Astrocyte (in vitro differentiated cells and primary cell): ENCODE measurements around the gene CACNA1C. TPM values are rescaled to one million over a fixed set of nuclear protein-coding genes. Genes with fewer than 3 reads are reported as not detected.

ENCODE experiments used
- DNase-seq: peaks from one replicate; pipeline ENCODE4 v3.0.0-alpha.2; 2010; ENCODE audit warnings: low read depth
- FAIRE-seq: peaks from 2 replicates; lab custom pipeline; 2011; peaks lifted over from hg19 to GRCh38; lab: Jason Lieb, UNC
- H2AFZ ChIP-seq: 2 replicates; pipeline ENCODE4 v1.6.0; 2012; ENCODE audit warnings: low read depth, low read length, inconsistent platforms
- H3K27ac ChIP-seq: 2 replicates; pipeline ENCODE4 v1.5.1; 2011; ENCODE audit warnings: low read depth, low read length, inconsistent platforms
- H3K27me3 ChIP-seq: 2 replicates; pipeline ENCODE4 v1.6.0; 2011; ENCODE audit warnings: low read length, inconsistent platforms; ENCODE audit not compliant: insufficient read depth
- H3K36me3 ChIP-seq: 2 replicates; pipeline ENCODE4 v1.5.1; 2011; ENCODE audit warnings: low read length, inconsistent platforms; ENCODE audit not compliant: insufficient read depth
- H3K4me1 ChIP-seq: 2 replicates; pipeline ENCODE4 v1.5.1; 2011; ENCODE audit warnings: low read length, inconsistent platforms; ENCODE audit not compliant: insufficient read depth
- H3K4me2 ChIP-seq: 2 replicates; pipeline ENCODE4 v1.6.0; 2012; ENCODE audit warnings: low read length, inconsistent platforms
- H3K4me3 ChIP-seq: 2 replicates; pipeline ENCODE4 v1.5.1; 2011; ENCODE audit warnings: low read depth, mild to moderate bottlenecking, low read length, inconsistent platforms; ENCODE audit not compliant: insufficient read depth
- H3K79me2 ChIP-seq: 2 replicates; pipeline ENCODE4 v1.6.0; 2012; ENCODE audit warnings: mild to moderate bottlenecking, low read length, inconsistent platforms; ENCODE audit not compliant: insufficient read depth
- H3K9ac ChIP-seq: 2 replicates; pipeline ENCODE4 v1.6.0; 2012; ENCODE audit warnings: mild to moderate bottlenecking, low read length, inconsistent platforms
- H3K9me3 ChIP-seq: 2 replicates; pipeline ENCODE4 v1.5.1; 2012; ENCODE audit warnings: low read depth, mild to moderate bottlenecking, low read length, inconsistent platforms; ENCODE audit not compliant: insufficient read depth
- H4K20me1 ChIP-seq: 2 replicates; pipeline ENCODE4 v1.6.0; 2012; ENCODE audit warnings: low read length, inconsistent platforms; ENCODE audit not compliant: insufficient read depth
- H3K27ac Mint-ChIP-seq: one replicate; pipeline ENCODE4 v1.8.0; 2021; ENCODE audit warnings: mild to moderate bottlenecking, mixed read lengths; ENCODE audit not compliant: unreplicated experiment
- H3K27me3 Mint-ChIP-seq: one replicate; pipeline ENCODE4 v1.8.0; 2021; ENCODE audit warnings: low read depth, mixed read lengths; ENCODE audit not compliant: unreplicated experiment
- H3K36me3 Mint-ChIP-seq: one replicate; pipeline ENCODE4 v1.8.0; 2021; ENCODE audit warnings: low read depth, mixed read lengths; ENCODE audit not compliant: unreplicated experiment
- H3K4me1 Mint-ChIP-seq: one replicate; pipeline ENCODE4 v1.8.0; 2021; ENCODE audit warnings: low read depth, mixed read lengths; ENCODE audit not compliant: unreplicated experiment
- H3K4me3 Mint-ChIP-seq: one replicate; pipeline ENCODE4 v1.8.0; 2021; ENCODE audit warnings: mild to moderate bottlenecking, moderate library complexity, mixed read lengths; ENCODE audit not compliant: unreplicated experiment
- H3K9me3 Mint-ChIP-seq: one replicate; pipeline ENCODE4 v1.8.0; 2021; ENCODE audit warnings: mild to moderate bottlenecking, mixed read lengths; ENCODE audit not compliant: unreplicated experiment
- CTCF ChIP-seq: IDR thresholded peaks from 2 replicates; pipeline ENCODE4 v1.5.1; 2011; ENCODE audit warnings: low read depth, mild to moderate bottlenecking, inconsistent platforms, low read length, moderate library complexity; ENCODE audit not compliant: insufficient read depth
- EZH2 ChIP-seq: IDR thresholded peaks from 2 replicates; pipeline ENCODE4 v1.6.1; 2012; ENCODE audit warnings: mild to moderate bottlenecking, low read length, inconsistent platforms; ENCODE audit not compliant: insufficient read depth
- total RNA-seq: library from RNA; stranded (reverse); gene quantifications from 2 replicates; pipeline ENCODE4 v1.2.1, GENCODE V29; 2021

Gene CACNA1C
- total RNA-seq, 1 donor from 2014 or later, result 2.1 TPM

GRCh38 chr12:2386566-2386965, 333.8 kb downstream of the CACNA1C start:
- Mint-ChIP-seq H3K4me1 (peaks cover 16% of the 10 kb centered on the region), H3K27ac (no peak overlapping the region), H3K36me3 (peaks cover 2% of the 10 kb centered on the region), H3K9me3 (no peaks in the 10 kb centered on the region), H3K4me3 (no peak overlapping the region), H3K27me3 (peaks cover 15% of the 10 kb centered on the region)
- Histone ChIP-seq H4K20me1 (peaks cover 4% of the 10 kb centered on the region), H3K4me3 (no peak overlapping the region), H3K27ac (no peak overlapping the region), H3K4me1 (peaks cover 3% of the 10 kb centered on the region), H3K9ac (no peak overlapping the region), H3K9me3 (no peaks in the 10 kb centered on the region), H3K79me2 (no peaks in the 10 kb centered on the region), H3K27me3 (no peaks in the 10 kb centered on the region), H3K36me3 (no peaks in the 10 kb centered on the region), H2AFZ (no peak overlapping the region), H3K4me2 (no peak overlapping the region)
- TF ChIP-seq EZH2, result no peak
- no peak for TF ChIP-seq CTCF
- FAIRE-seq (no peak), DNase-seq (no peak)

- no peaks in the 10 kb centered on the region for H3K79me2 ChIP-seq
- H3K4me3 Mint-ChIP-seq, result no peak overlapping the region
These were observed 334.5 kb downstream of the CACNA1C start for GRCh38 chr12:2387103-2387834.

More at GRCh38 chr12:2387103-2387834, 334.5 kb downstream of the CACNA1C start:
- H3K27me3 ChIP-seq, result no peaks in the 10 kb centered on the region
- no peak overlapping the region for H3K27ac Mint-ChIP-seq
- no peaks in the 10 kb centered on the region for H3K9me3 Mint-ChIP-seq
- H3K36me3 Mint-ChIP-seq, result peaks cover 2% of the 10 kb centered on the region
- H3K4me2 ChIP-seq, result no peak overlapping the region
- H3K4me1 ChIP-seq, result peaks cover 3% of the 10 kb centered on the region
- no peaks in the 10 kb centered on the region for H3K9me3 ChIP-seq
- no peak for FAIRE-seq
- TF ChIP-seq EZH2 (no peak), CTCF (no peak)
- peaks cover 4% of the 10 kb centered on the region for H4K20me1 ChIP-seq
- H3K36me3 ChIP-seq, result no peaks in the 10 kb centered on the region
- H3K27me3 Mint-ChIP-seq, result peaks cover 15% of the 10 kb centered on the region
- H3K27ac ChIP-seq, result no peak overlapping the region
- peaks cover 16% of the 10 kb centered on the region for H3K4me1 Mint-ChIP-seq
- DNase-seq, result peak; percentile 28
- H3K4me3 ChIP-seq, result no peak overlapping the region
- no peak overlapping the region for H3K9ac ChIP-seq
- H2AFZ ChIP-seq, result no peak overlapping the region
